CD4-positive, alpha-beta memory T cell (primary cell): ENCODE measurements around the gene PCDHB11. TPM values are rescaled to one million over a fixed set of nuclear protein-coding genes. Genes with fewer than 3 reads are reported as not detected.
A peak's percentile ranks its signal among the peaks of the same experiment; 100 is the strongest.
"Not testable (repeated sequence)": the region's sequence is repeated elsewhere in the genome, so short reads cannot be mapped to it uniquely, and the experiment has no call there.

Source experiments
- CTCF ChIA-PET: fragments of 350-600 bp; sonication (Branson Sonifier 250); formaldehyde crosslinking; loops from one replicate; lab custom pipeline; 2021; ENCODE audit warnings: inconsistent platforms; ENCODE audit not compliant: partially characterized antibody; lab: Charles Lee
- POLR2A ChIA-PET: fragments of 350-600 bp; sonication (Branson Sonifier 250); formaldehyde crosslinking; loops from one replicate; lab custom pipeline; 2021; ENCODE audit not compliant: partially characterized antibody; lab: Charles Lee
- DNase-seq, 5 donors: peaks; one replicate each; pipeline versions ENCODE4 v3.0.0 to v3.0.0-alpha.2; 2020 to 2022; ENCODE audit warnings: mixed read lengths in 1 of 5
- H3K27ac ChIP-seq: one replicate; pipeline ENCODE4 v1.7.0; 2013; ENCODE audit warnings: low read depth, low read length
- H3K27me3 ChIP-seq: 2 replicates; pipeline ENCODE4 v1.7.0; 2013; ENCODE audit warnings: mild to moderate bottlenecking, low read length, moderate library complexity; ENCODE audit not compliant: insufficient read depth
- H3K36me3 ChIP-seq: 2 replicates; pipeline ENCODE4 v1.7.0; 2013; ENCODE audit warnings: mild to moderate bottlenecking, low read length, moderate library complexity; ENCODE audit not compliant: insufficient read depth
- H3K4me1 ChIP-seq: 2 replicates; pipeline ENCODE4 v1.7.0; 2013; ENCODE audit warnings: mild to moderate bottlenecking, low read length, moderate library complexity; ENCODE audit not compliant: insufficient read depth
- H3K4me3 ChIP-seq, 2 donors: one replicate each; pipeline ENCODE4 v1.7.0; 2013; ENCODE audit warnings: low read length in 2 of 2, mild to moderate bottlenecking in 1 of 2
- H3K9me3 ChIP-seq, 2 donors: one replicate each; pipeline ENCODE4 v1.7.0; 2013; ENCODE audit warnings: low read length in 2 of 2, control low read depth in 1 of 2; ENCODE audit not compliant: control insufficient read depth in 1 of 2
- H3K27ac Mint-ChIP-seq, 7 donors: one replicate each; pipeline ENCODE4 v1.8.0; 2020 to 2021; ENCODE audit warnings: mixed read lengths in 7 of 7, mild to moderate bottlenecking in 6 of 7, inconsistent platforms in 3 of 7, moderate library complexity in 3 of 7
- H3K27me3 Mint-ChIP-seq, 2 donors: one replicate each; pipeline ENCODE4 v1.8.0; 2020 to 2021; ENCODE audit warnings: mixed read lengths in 2 of 2
- H3K36me3 Mint-ChIP-seq, 2 donors: one replicate each; pipeline ENCODE4 v1.8.0; 2020 to 2021; ENCODE audit warnings: mixed read lengths in 2 of 2, inconsistent platforms in 1 of 2, mild to moderate bottlenecking in 1 of 2
- H3K4me1 Mint-ChIP-seq, 4 donors: one replicate each; pipeline ENCODE4 v1.8.0; 2020 to 2021; ENCODE audit warnings: mixed read lengths in 4 of 4, mild to moderate bottlenecking in 1 of 4
- H3K4me3 Mint-ChIP-seq, 8 donors: one replicate each; pipeline ENCODE4 v1.8.0; 2020 to 2021; ENCODE audit warnings: mixed read lengths in 8 of 8, mild to moderate bottlenecking in 7 of 8, moderate library complexity in 6 of 8, inconsistent platforms in 3 of 8
- H3K9me3 Mint-ChIP-seq, 8 donors: one replicate each; pipeline ENCODE4 v1.8.0; 2020 to 2021; ENCODE audit warnings: mixed read lengths in 8 of 8, mild to moderate bottlenecking in 5 of 8, inconsistent platforms in 3 of 8, moderate library complexity in 1 of 8
- intact Hi-C: fragments of 100-400 bp; cut with micrococcal nuclease; formaldehyde crosslinking; loops from one replicate; pipeline ENCODE4 v1.15.1; 2023
- polyA plus RNA-seq, 2 donors: library from polyadenylated mRNA; unstranded; fragments of 300-500 nt; fragmentation: Illumina TruSeq; gene quantifications; one replicate each; pipeline ENCODE4 v1.2.3, GENCODE V29; 2021
- total RNA-seq, 2 experiments: library from RNA; stranded (reverse); gene quantifications; one replicate each; pipeline ENCODE4 v1.2.3, GENCODE V29; 2021

PCDHB11 gene
- total and polyA plus RNA-seq, 4 experiments from 2014 or later: not detected

GRCh38 chr5:141188682-141189081 lies 10.7 kb upstream of the PCDHB11 start:
- POLR2A ChIA-PET, H3K36me3 ChIP-seq, H3K36me3 Mint-ChIP-seq, DNase-seq, CTCF ChIA-PET, H3K4me3 ChIP-seq, H3K27ac ChIP-seq, H3K27ac Mint-ChIP-seq, H3K4me1 ChIP-seq, H3K27me3 ChIP-seq, H3K9me3 ChIP-seq: not testable (repeated sequence)
- peak overlapping the region in 1 of 8 donors; percentile 22 for H3K4me3 Mint-ChIP-seq
- H3K9me3 Mint-ChIP-seq: peaks cover 2 to 57% (median 36%) of the 10 kb centered on the region in 8 donors
- H3K4me1 Mint-ChIP-seq: peaks cover 0 to 18% (median 6%) of the 10 kb centered on the region in 4 donors
- intact Hi-C loops: loop anchor here (5.0 kb wide), 1 partner anchor 374 kb away; no protein-coding TSS in a partner anchor
- H3K27me3 Mint-ChIP-seq: peaks cover 29 to 31% of the 10 kb centered on the region in 2 donors

- Mint-ChIP-seq H3K4me1 (peaks cover 0 to 18% (median 6%) of the 10 kb centered on the region in 4 donors), H3K9me3 (peaks cover 2 to 57% (median 36%) of the 10 kb centered on the region in 8 donors), H3K27me3 (peaks cover 29 to 31% of the 10 kb centered on the region in 2 donors)
- H3K4me3 Mint-ChIP-seq, H3K9me3 ChIP-seq, H3K4me1 ChIP-seq, H3K4me3 ChIP-seq, H3K27ac ChIP-seq, CTCF ChIA-PET, DNase-seq, H3K36me3 Mint-ChIP-seq, H3K27ac Mint-ChIP-seq, H3K36me3 ChIP-seq, H3K27me3 ChIP-seq, POLR2A ChIA-PET: not testable (repeated sequence)
- intact Hi-C loops: loop anchor here (5.0 kb wide), 1 partner anchor 373 kb away; no protein-coding TSS in a partner anchor
Observed at GRCh38 chr5:141189131-141189530, 10.3 kb upstream of the PCDHB11 start.

- Mint-ChIP-seq H3K4me3 (peak within 1 kb of the TSS in 3 of 8 donors; percentile 18 to 55 (median 44)), H3K4me1 (peaks cover 0 to 12% (median 3%) of the 10 kb centered on the region in 4 donors), H3K27me3 (peaks cover 22% of the 10 kb centered on the region in 2 donors), H3K36me3 (peaks cover 3 to 5% of the 10 kb centered on the region in 2 donors), H3K27ac (no peak within 1 kb of the TSS), H3K9me3 (peaks cover 4 to 61% (median 47%) of the 10 kb centered on the region in 8 donors)
- Histone ChIP-seq H3K36me3 (no peaks in the 10 kb centered on the region), H3K27me3 (no peaks in the 10 kb centered on the region), H3K4me1 (no peaks in the 10 kb centered on the region), H3K4me3 (no peak within 1 kb of the TSS), H3K27ac (no peak within 1 kb of the TSS), H3K9me3 (no peaks in the 10 kb centered on the region)
- intact Hi-C loops: no loop called here
- peak in 1 of 5 donors; percentile 44 for DNase-seq
- POLR2A ChIA-PET: no interaction called here
- CTCF ChIA-PET: no interaction called here
Observed at GRCh38 chr5:141192110-141192725, 7.2 kb upstream of the PCDHB11 start, which contains the start of gene PCDHB10. Gene PCDHB10, plus strand, starts transcription at chr5:141192353. Its CDS starts 200 bp downstream, at chr5:141192553.

- H3K27me3 ChIP-seq, intact Hi-C loops, H3K9me3 ChIP-seq, H3K36me3 Mint-ChIP-seq, H3K4me1 ChIP-seq, H3K4me3 ChIP-seq, POLR2A ChIA-PET, H3K4me3 Mint-ChIP-seq, H3K27ac ChIP-seq, H3K4me1 Mint-ChIP-seq, H3K36me3 ChIP-seq, CTCF ChIA-PET, DNase-seq: not testable (repeated sequence)
- H3K27ac Mint-ChIP-seq: peak overlapping the region in 1 of 7 donors; percentile 35
- peaks cover 3 to 72% (median 60%) of the 10 kb centered on the region in 8 donors for H3K9me3 Mint-ChIP-seq
- peaks cover 21 to 29% of the 10 kb centered on the region in 2 donors for H3K27me3 Mint-ChIP-seq
Observed at GRCh38 chr5:141194332-141194731, 5.1 kb upstream of the PCDHB11 start.

- no peaks in the 10 kb centered on the region for H3K27me3 ChIP-seq
- Mint-ChIP-seq H3K9me3 (peaks cover 7 to 80% (median 69%) of the 10 kb centered on the region in 8 donors), H3K4me1 (peaks cover 0 to 12% (median under 1%) of the 10 kb centered on the region in 4 donors), H3K4me3 (no peak overlapping the region), H3K27me3 (peaks cover 25 to 30% of the 10 kb centered on the region in 2 donors), H3K36me3 (peaks cover 3 to 4% of the 10 kb centered on the region in 2 donors), H3K27ac (no peak overlapping the region)
- H3K9me3 ChIP-seq: no peaks in the 10 kb centered on the region
- POLR2A ChIA-PET: no interaction called here
- CTCF ChIA-PET: interaction anchor here (1.2 kb wide), 1 partner anchor 27 kb away, joined by 3 read pairs; the partner anchor contains the start of gene PCDHB14
- H3K36me3 ChIP-seq: no peaks in the 10 kb centered on the region
- intact Hi-C loops: no loop called here
- no peak overlapping the region for H3K27ac ChIP-seq
- no peak overlapping the region for H3K4me3 ChIP-seq
- H3K4me1 ChIP-seq: no peaks in the 10 kb centered on the region
- no peak for DNase-seq
Observed at GRCh38 chr5:141196363-141196762, 3.1 kb upstream of the PCDHB11 start.

GRCh38 chr5:141201126-141201525 lies 1.7 kb downstream of the PCDHB11 start:
- H3K9me3 ChIP-seq, DNase-seq, H3K36me3 Mint-ChIP-seq, H3K4me3 ChIP-seq, H3K36me3 ChIP-seq, H3K4me1 ChIP-seq, H3K27me3 ChIP-seq, H3K27ac ChIP-seq, H3K4me1 Mint-ChIP-seq, POLR2A ChIA-PET, H3K4me3 Mint-ChIP-seq, CTCF ChIA-PET, H3K27ac Mint-ChIP-seq, intact Hi-C loops: not testable (repeated sequence)
- Mint-ChIP-seq H3K9me3 (peaks cover 7 to 58% (median 50%) of the 10 kb centered on the region in 8 donors), H3K27me3 (peaks cover 19 to 23% of the 10 kb centered on the region in 2 donors)

GRCh38 chr5:141201646-141202045 lies 2.2 kb downstream of the PCDHB11 start:
- H3K9me3 Mint-ChIP-seq: peaks cover 7 to 52% (median 45%) of the 10 kb centered on the region in 8 donors
- H3K27ac Mint-ChIP-seq, CTCF ChIA-PET, H3K4me1 Mint-ChIP-seq, H3K4me1 ChIP-seq, DNase-seq, H3K27ac ChIP-seq, POLR2A ChIA-PET, H3K9me3 ChIP-seq, H3K4me3 Mint-ChIP-seq, H3K36me3 ChIP-seq, H3K36me3 Mint-ChIP-seq, H3K4me3 ChIP-seq, intact Hi-C loops, H3K27me3 ChIP-seq: not testable (repeated sequence)
- H3K27me3 Mint-ChIP-seq: peaks cover 23 to 27% of the 10 kb centered on the region in 2 donors
